Esophagus muscularis mucosa (tissue), 4 donors: ENCODE results near the gene SCGB1C1. TPM values are rescaled to one million over a fixed set of nuclear protein-coding genes. Genes with fewer than 3 reads are reported as not detected.

Experiments used
- DNase-seq: peaks from one replicate; pipeline ENCODE4 v3.0.0-alpha.2; 2017; ENCODE audit errors: extremely low spot score
- H3K27ac ChIP-seq, 4 donors: fragments of 200-600 bp; sonication (generic); replicated peaks in 1 of 4; 1 replicate in 3 of 4; 2 replicates in 1 of 4; pipeline ENCODE4 v1.5.1; 2016 to 2019; ENCODE audit warnings: mild to moderate bottlenecking in 1 of 4
- H3K27me3 ChIP-seq, 4 donors: fragments of 200-600 bp; sonication (generic); one replicate each; pipeline versions ENCODE4 v1.5.1 to v1.6.0; 2016 to 2019
- H3K36me3 ChIP-seq, 4 donors: fragments of 200-600 bp; sonication (generic); one replicate each; pipeline ENCODE4 v1.5.1; 2016 to 2019
- H3K4me1 ChIP-seq, 4 donors: fragments of 200-600 bp; sonication (generic); one replicate each; pipeline ENCODE4 v1.5.1; 2016 to 2019
- H3K4me3 ChIP-seq, 4 donors: fragments of 200-600 bp; sonication (generic); 1 replicate in 2 of 4; 2 replicates in 2 of 4; pipeline ENCODE4 v1.5.1; 2016 to 2019; ENCODE audit warnings: mild to moderate bottlenecking in 4 of 4, moderate library complexity in 1 of 4
- H3K9me3 ChIP-seq, 4 donors: fragments of 200-600 bp; sonication (generic); 1 replicate in 3 of 4; 2 replicates in 1 of 4; pipeline ENCODE4 v1.5.1; 2016 to 2019
- CTCF ChIP-seq, 3 experiments: fragments of 200-600 bp in 2 of 3; fragments of 450-650 bp in 1 of 3; sonication (generic) in 2 of 3; IDR thresholded peaks; one replicate each; pipeline ENCODE4 v1.5.1; 2017 to 2019; ENCODE audit warnings: antibody characterized with exemption in 3 of 3, mild to moderate bottlenecking in 2 of 3, moderate library complexity in 1 of 3
- EP300 ChIP-seq: sonication (generic); formaldehyde crosslinking; IDR thresholded peaks from one replicate; pipeline ENCODE4 v1.6.1; 2017; ENCODE audit warnings: antibody characterized with exemption
- POLR2A ChIP-seq: fragments of 450-650 bp; IDR thresholded peaks from one replicate; pipeline ENCODE4 v1.6.1; 2017; ENCODE audit warnings: antibody characterized with exemption, moderate library complexity, mild to moderate bottlenecking, low read depth
- POLR2AphosphoS5 ChIP-seq, 2 donors: sonication (generic); formaldehyde crosslinking; IDR thresholded peaks; one replicate each; pipeline ENCODE4 v1.6.1; 2017; ENCODE audit warnings: antibody characterized with exemption in 2 of 2
- WGBS: methylation state at CpG from one replicate; pipeline ENCODE4 v1.1.5; 2018; 5-methylcytosine and 5-hydroxymethylcytosine counted together
- intact Hi-C: fragments of 100-400 bp; cut with DNase I; formaldehyde crosslinking; loops from one replicate; pipeline ENCODE4 v1.15.1; 2023
- total RNA-seq, 4 donors: library from RNA; depleted of rRNA; stranded (reverse); fragments of >200 nt; gene quantifications; one replicate each; pipeline versions ENCODE4 v1.1.0 to v1.2.1, GENCODE V29; 2016

The SCGB1C1 gene
- total RNA-seq, 4 donors from 2014 or later: not detected

GRCh38 chr11:211741-212140 is 18.9 kb downstream of the SCGB1C1 start:
- intact Hi-C loops: no loop called here
- Histone ChIP-seq H3K4me3 (no peak overlapping the region), H3K27ac (peak overlapping the region in 1 of 4 donors; percentile 96), H3K27me3 (no peaks in the 10 kb centered on the region), H3K4me1 (peaks cover 23 to 43% (median 27%) of the 10 kb centered on the region in 4 donors), H3K9me3 (no peaks in the 10 kb centered on the region), H3K36me3 (peaks cover 49 to 75% (median 73%) of the 10 kb centered on the region in 4 donors)
- no peak for TF ChIP-seq POLR2AphosphoS5 (IDR thresholded peaks at IDR 0.05)
- TF ChIP-seq CTCF (IDR thresholded peaks at IDR 0.05): no peak
- no peak for TF ChIP-seq POLR2A
- no peak for TF ChIP-seq EP300
- WGBS: 89% methylated on average over 8 of the region's 9 CpGs
- no peak for DNase-seq

DNA sequence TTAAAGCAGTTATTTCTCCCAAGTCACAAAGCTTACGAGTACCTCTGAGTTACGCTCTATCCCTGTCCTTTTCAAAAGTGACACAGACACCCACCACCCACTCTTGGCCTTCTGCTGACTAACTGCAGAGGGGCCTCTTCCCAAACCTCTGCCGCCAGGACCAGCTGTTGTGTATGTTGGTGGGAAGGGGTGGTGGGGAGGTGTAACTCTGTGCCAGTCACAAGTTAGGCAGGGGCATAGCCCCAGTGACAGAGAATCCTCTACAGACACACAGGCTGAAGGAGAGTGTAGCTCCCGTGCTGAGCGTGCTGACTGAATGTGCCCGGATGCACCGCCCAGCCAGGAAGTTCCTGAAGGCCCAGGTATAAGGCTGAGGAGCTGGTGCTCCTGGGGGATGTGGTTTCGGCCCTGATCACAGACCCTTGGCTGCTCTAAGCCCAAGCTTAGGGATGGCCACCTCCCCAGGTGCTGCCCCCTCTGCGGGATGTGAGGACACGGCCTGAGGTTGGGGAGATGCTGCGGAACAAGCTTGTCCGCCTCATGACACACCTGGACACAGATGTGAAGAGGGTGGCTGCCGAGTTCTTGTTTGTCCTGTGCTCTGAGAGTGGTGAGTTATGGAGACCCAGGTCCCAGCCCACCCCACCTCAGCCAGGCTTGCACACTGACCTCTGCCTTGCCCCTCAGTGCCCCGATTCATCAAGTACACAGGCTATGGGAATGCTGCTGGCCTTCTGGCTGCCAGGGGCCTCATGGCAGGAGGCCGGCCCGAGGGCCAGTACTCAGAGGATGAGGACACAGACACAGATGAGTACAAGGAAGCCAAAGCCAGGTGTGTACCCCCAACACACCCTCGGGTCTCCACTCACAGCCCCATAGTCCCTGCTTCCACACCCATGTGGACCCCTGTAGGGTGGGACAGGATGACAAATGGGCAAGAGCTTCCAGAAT is 19.5 kb downstream of the SCGB1C1 start:
- Histone ChIP-seq H3K27me3 (no peaks in the 10 kb centered on the region), H3K4me1 (peaks cover 23 to 41% (median 27%) of the 10 kb centered on the region in 4 donors), H3K36me3 (peaks cover 49 to 79% (median 75%) of the 10 kb centered on the region in 4 donors), H3K9me3 (no peaks in the 10 kb centered on the region), H3K27ac (no peak overlapping the region), H3K4me3 (no peak overlapping the region)
- TF ChIP-seq POLR2A (no peak), CTCF (IDR thresholded peaks at IDR 0.05) (no peak), EP300 (no peak), POLR2AphosphoS5 (IDR thresholded peaks at IDR 0.05) (no peak)
- no peak for DNase-seq
- intact Hi-C loops: no loop called here
- 82% methylated on average over 9 of the region's 17 CpGs for WGBS

DNA sequence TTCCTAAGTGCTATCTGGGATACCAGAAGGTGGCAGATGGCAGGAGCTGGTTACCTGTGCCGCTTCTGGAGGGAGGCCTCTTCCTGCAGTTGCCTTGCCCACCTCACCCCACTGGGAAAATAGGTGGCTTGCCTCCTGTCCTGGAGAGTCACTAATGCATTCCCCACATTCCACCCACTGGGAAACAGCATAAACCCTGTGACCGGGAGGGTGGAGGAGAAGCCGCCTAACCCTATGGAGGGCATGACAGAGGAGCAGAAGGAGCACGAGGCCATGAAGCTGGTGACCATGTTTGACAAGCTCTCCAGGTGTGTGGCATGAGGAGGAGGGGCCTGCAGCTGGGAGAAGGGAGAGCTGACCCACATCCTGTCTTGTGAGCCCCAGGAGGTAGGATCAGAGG is 20.2 kb downstream of the SCGB1C1 start:
- intact Hi-C loops: no loop called here
- Histone ChIP-seq H3K4me3 (no peak overlapping the region), H3K36me3 (peaks cover 49 to 86% (median 78%) of the 10 kb centered on the region in 4 donors), H3K9me3 (no peaks in the 10 kb centered on the region), H3K27me3 (no peaks in the 10 kb centered on the region), H3K4me1 (peaks cover 23 to 41% (median 27%) of the 10 kb centered on the region in 4 donors), H3K27ac (no peak overlapping the region)
- no peak for DNase-seq
- TF ChIP-seq EP300 (no peak), CTCF (IDR thresholded peaks at IDR 0.05) (no peak), POLR2AphosphoS5 (IDR thresholded peaks at IDR 0.05) (no peak), POLR2A (no peak)
- 88% methylated on average over 4 of the region's 4 CpGs for WGBS

DNA sequence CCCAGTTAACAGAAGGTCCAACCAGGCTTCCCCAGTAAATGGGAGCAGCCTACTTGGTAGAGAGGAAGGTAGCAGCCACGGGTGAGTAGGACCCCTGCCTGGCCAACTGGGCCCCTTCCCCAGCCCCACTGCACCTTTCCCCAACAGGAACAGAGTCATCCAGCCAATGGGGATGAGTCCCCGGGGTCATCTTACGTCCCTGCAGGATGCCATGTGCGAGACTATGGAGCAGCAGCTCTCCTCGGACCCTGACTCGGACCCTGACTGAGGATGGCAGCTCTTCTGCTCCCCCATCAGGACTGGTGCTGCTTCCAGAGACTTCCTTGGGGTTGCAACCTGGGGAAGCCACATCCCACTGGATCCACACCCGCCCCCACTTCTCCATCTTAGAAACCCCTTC is 21.2 kb downstream of the SCGB1C1 start:
- 83% methylated on average over 4 of the region's 7 CpGs for WGBS
- H3K9me3 ChIP-seq: no peaks in the 10 kb centered on the region
- H3K36me3 ChIP-seq: peaks cover 49 to 94% (median 85%) of the 10 kb centered on the region in 4 donors
- H3K27ac ChIP-seq: no peak overlapping the region
- no peak for DNase-seq
- no peak overlapping the region for H3K4me3 ChIP-seq
- no peak for TF ChIP-seq POLR2A
- no peak for TF ChIP-seq EP300
- no peak for TF ChIP-seq CTCF (IDR thresholded peaks at IDR 0.05)
- TF ChIP-seq POLR2AphosphoS5 (IDR thresholded peaks at IDR 0.05): no peak
- no peaks in the 10 kb centered on the region for H3K27me3 ChIP-seq
- H3K4me1 ChIP-seq: peaks cover 21 to 40% (median 26%) of the 10 kb centered on the region in 4 donors
- intact Hi-C loops: no loop called here
